DND-41 (cell line): ENCODE measurements around the gene KRTAP26-1.
A peak's percentile ranks its signal among the peaks of the same experiment; 100 is the strongest.

Experiments
- CTCF ChIP-seq: IDR thresholded peaks from 2 replicates; pipeline ENCODE4 v1.5.1; 2012; ENCODE audit warnings: borderline replicate concordance, low read length, moderate library complexity, mild to moderate bottlenecking; ENCODE audit not compliant: poor library complexity, severe bottlenecking; ENCODE audit errors: extremely low read depth
- EZH2 ChIP-seq: IDR thresholded peaks from 3 replicates; pipeline ENCODE4 v1.6.1; 2012; ENCODE audit warnings: borderline replicate concordance, low read depth, mild to moderate bottlenecking, moderate library complexity, low read length, inconsistent platforms; ENCODE audit not compliant: severe bottlenecking

- peak; percentile 84 for TF ChIP-seq CTCF
- TF ChIP-seq EZH2 = no peak
These were observed 20.8 kb upstream of the KRTAP26-1 start for GRCh38 chr21:30340714-30341573.
